H1 (cell line): Measurements from ENCODE around the gene ARHGEF16. TPM values are rescaled to one million over a fixed set of nuclear protein-coding genes. Genes with fewer than 3 reads are reported as not detected.
A peak's percentile ranks its signal among the peaks of the same experiment; 100 is the strongest.

Experiments used
- CTCF ChIA-PET: fragments of 300-600 bp; sonication (Branson Sonifier 250); formaldehyde crosslinking; loops from one replicate; lab custom pipeline; 2021; ENCODE audit not compliant: partially characterized antibody; lab: Charles Lee
- POLR2A ChIA-PET: fragments of 300-600 bp; sonication (Branson Sonifier 250); formaldehyde crosslinking; loops from one replicate; lab custom pipeline; 2021; ENCODE audit warnings: inconsistent platforms; ENCODE audit not compliant: partially characterized antibody; lab: Charles Lee
- DNase-seq, 2 experiments: peaks; one replicate each; pipeline versions ENCODE4 v3.0.0 to v3.0.0-alpha.2; 2010 to 2022; ENCODE audit warnings: low spot score in 2 of 2, low read depth in 1 of 2, mixed read lengths in 1 of 2
- FAIRE-seq: peaks from 2 replicates; lab custom pipeline; 2011; peaks lifted over from hg19 to GRCh38; lab: Jason Lieb, UNC
- H2AFZ ChIP-seq: 2 replicates; pipeline ENCODE4 v1.8.1; 2012; ENCODE audit warnings: low read length, inconsistent platforms
- H2AK5ac ChIP-seq: 2 replicates; pipeline ENCODE4 v1.6.1; 2013; ENCODE audit warnings: low read depth, low read length
- H2BK120ac ChIP-seq: replicated peaks from 2 replicates; pipeline ENCODE3; 2013; ENCODE audit warnings: low read depth, low read length, inconsistent platforms
- H2BK12ac ChIP-seq: 2 replicates; pipeline ENCODE4 v1.6.1; 2013; ENCODE audit warnings: low read depth, low read length
- H2BK15ac ChIP-seq: 2 replicates; pipeline ENCODE4 v1.6.1; 2013; ENCODE audit warnings: low read length
- H2BK20ac ChIP-seq: 2 replicates; pipeline ENCODE4 v1.6.1; 2013; ENCODE audit warnings: low read length
- H2BK5ac ChIP-seq: 2 replicates; pipeline ENCODE4 v1.6.1; 2013; ENCODE audit warnings: low read depth, low read length
- H3K14ac ChIP-seq: 2 replicates; pipeline ENCODE4 v1.6.1; 2013; ENCODE audit warnings: inconsistent platforms; ENCODE audit not compliant: insufficient read length
- H3K18ac ChIP-seq: 2 replicates; pipeline ENCODE4 v1.6.1; 2013; ENCODE audit warnings: low read length; ENCODE audit errors: extremely low read depth
- H3K23ac ChIP-seq: 2 replicates; pipeline ENCODE4 v1.6.1; 2013; ENCODE audit warnings: inconsistent platforms; ENCODE audit not compliant: insufficient read length
- H3K23me2 ChIP-seq: 2 replicates; pipeline ENCODE4 v1.6.1; 2013; ENCODE audit warnings: low read depth, low read length
- H3K27ac ChIP-seq: 2 replicates; pipeline ENCODE4 v1.6.1; 2011; ENCODE audit warnings: low read depth, low read length, inconsistent platforms
- H3K27me3 ChIP-seq, 4 experiments: replicated peaks in 1 of 4; 1 replicate in 1 of 4; 2 replicates in 3 of 4; pipeline versions ENCODE4 v1.6.1 to v1.8.1; 2011 to 2013; ENCODE audit warnings: low read length in 3 of 4, mild to moderate bottlenecking in 3 of 4, inconsistent platforms in 2 of 4, mixed read lengths in 2 of 4, moderate library complexity in 1 of 4; ENCODE audit not compliant: control insufficient read depth in 3 of 4, insufficient read depth in 3 of 4; ENCODE audit errors: extremely low read depth in 1 of 4
- H3K36me3 ChIP-seq, 4 experiments: 2 replicates each; pipeline versions ENCODE4 v1.6.1 to v1.8.1; 2011 to 2013; ENCODE audit warnings: mild to moderate bottlenecking in 4 of 4, low read length in 3 of 4, moderate library complexity in 2 of 4, control low read depth in 1 of 4, inconsistent platforms in 1 of 4; ENCODE audit not compliant: insufficient read depth in 4 of 4, control insufficient read depth in 2 of 4
- H3K4ac ChIP-seq: replicated peaks from 2 replicates; pipeline ENCODE3; 2013; ENCODE audit warnings: low read length, low read depth, mixed read lengths, inconsistent platforms; ENCODE audit not compliant: insufficient read length
- H3K4me1 ChIP-seq, 4 experiments: replicated peaks in 1 of 4; 1 replicate in 1 of 4; 2 replicates in 3 of 4; pipeline versions ENCODE4 v1.6.1 to v1.8.1; 2011 to 2013; ENCODE audit warnings: low read length in 3 of 4, inconsistent platforms in 2 of 4, mixed read lengths in 1 of 4; ENCODE audit not compliant: insufficient read depth in 4 of 4, control insufficient read depth in 3 of 4
- H3K4me2 ChIP-seq, 2 experiments: 2 replicates each; pipeline versions ENCODE4 v1.6.1 to v1.8.1; 2011 to 2013; ENCODE audit warnings: low read depth in 2 of 2, low read length in 2 of 2, control low read depth in 1 of 2, inconsistent platforms in 1 of 2, mild to moderate bottlenecking in 1 of 2; ENCODE audit not compliant: insufficient read depth in 1 of 2
- H3K4me3 ChIP-seq, 4 experiments: fragments of 200-600, 300-600 bp in 1 of 4; sonication (generic), shearing (Covaris generic), sonication (Bioruptor Twin) in 1 of 4; 2 replicates each; pipeline versions ENCODE4 v1.5.1 to v1.8.1; 2011 to 2016; ENCODE audit warnings: low read length in 4 of 4, low read depth in 3 of 4, control low read depth in 2 of 4, inconsistent platforms in 2 of 4, mild to moderate bottlenecking in 2 of 4, mixed read lengths in 1 of 4, moderate library complexity in 1 of 4; ENCODE audit not compliant: insufficient read depth in 2 of 4; ENCODE audit errors: extremely low read depth in 1 of 4
- H3K56ac ChIP-seq: replicated peaks from 2 replicates; pipeline ENCODE3; 2013; ENCODE audit warnings: low read depth, mild to moderate bottlenecking, mixed read lengths, low read length, inconsistent platforms; ENCODE audit not compliant: insufficient read length
- H3K79me1 ChIP-seq: 2 replicates; pipeline ENCODE4 v1.6.1; 2013; ENCODE audit warnings: low read depth, low read length, control low read depth
- H3K79me2 ChIP-seq, 2 experiments: 2 replicates each; pipeline versions ENCODE4 v1.6.1 to v1.8.1; 2012 to 2013; ENCODE audit warnings: low read length in 2 of 2, mild to moderate bottlenecking in 2 of 2, inconsistent platforms in 1 of 2; ENCODE audit not compliant: insufficient read depth in 2 of 2, control insufficient read depth in 1 of 2
- H3K9ac ChIP-seq, 4 experiments: replicated peaks in 1 of 4; 1 replicate in 1 of 4; 2 replicates in 3 of 4; pipeline versions ENCODE4 v1.6.1 to v1.8.1; 2011 to 2013; ENCODE audit warnings: low read depth in 3 of 4, low read length in 3 of 4, control low read depth in 2 of 4, mild to moderate bottlenecking in 2 of 4, moderate library complexity in 2 of 4, inconsistent platforms in 1 of 4; ENCODE audit errors: extremely low read depth in 1 of 4
- H3K9me3 ChIP-seq, 2 experiments: 2 replicates each; pipeline versions ENCODE4 v1.6.1 to v1.8.1; 2012 to 2013; ENCODE audit warnings: mild to moderate bottlenecking in 2 of 2, moderate library complexity in 2 of 2, control low read depth in 1 of 2, inconsistent platforms in 1 of 2, low read depth in 1 of 2, low read length in 1 of 2, mixed read lengths in 1 of 2; ENCODE audit not compliant: insufficient read depth in 2 of 2
- H4K20me1 ChIP-seq, 2 experiments: replicated peaks in 1 of 2; 2 replicates each; pipeline versions ENCODE3 to v1.8.1; 2011 to 2013; ENCODE audit warnings: inconsistent platforms in 2 of 2, low read length in 2 of 2, mild to moderate bottlenecking in 1 of 2; ENCODE audit not compliant: insufficient read depth in 2 of 2, control insufficient read depth in 1 of 2
- H4K5ac ChIP-seq: 2 replicates; pipeline ENCODE4 v1.6.1; 2013; ENCODE audit warnings: low read length, low read depth, mixed read lengths, inconsistent platforms; ENCODE audit not compliant: insufficient read length
- H4K8ac ChIP-seq: 2 replicates; pipeline ENCODE4 v1.8.0; 2013; ENCODE audit warnings: mild to moderate bottlenecking, moderate library complexity, low read length, inconsistent platforms; ENCODE audit not compliant: insufficient read depth; ENCODE audit errors: extremely low read depth
- H4K91ac ChIP-seq: replicated peaks from 2 replicates; pipeline ENCODE3; 2013; ENCODE audit warnings: low read length, mixed read lengths, inconsistent platforms; ENCODE audit not compliant: insufficient read length
- BCL11A ChIP-seq, 2 experiments: IDR thresholded peaks; one replicate each; pipeline ENCODE4 v1.6.1; 2011; ENCODE audit warnings: low read depth in 2 of 2, low read length in 2 of 2, mild to moderate bottlenecking in 2 of 2
- CBX8 ChIP-seq: fragments of 300-800, 300-1000 bp; sonication (generic); IDR thresholded peaks from 2 replicates; pipeline ENCODE4 v1.7.1; 2016; ENCODE audit warnings: low read depth, low read length, borderline replicate concordance
- CHD1 ChIP-seq: IDR thresholded peaks from 2 replicates; pipeline ENCODE4 v1.6.1; 2012; ENCODE audit warnings: low read depth, low read length, improper control_type of control experiment
- CTBP2 ChIP-seq: IDR thresholded peaks from 2 replicates; pipeline ENCODE4 v1.7.0; 2011; ENCODE audit warnings: borderline replicate concordance, mild to moderate bottlenecking, moderate library complexity, mixed read lengths, low read length; ENCODE audit not compliant: insufficient read depth, insufficient read length
- HDAC6 ChIP-seq: IDR thresholded peaks from one replicate; pipeline ENCODE4 v1.7.1; 2012; ENCODE audit warnings: low read depth, mild to moderate bottlenecking, inconsistent platforms, low read length, moderate library complexity
- NANOG ChIP-seq: IDR thresholded peaks from 2 replicates; pipeline ENCODE4 v1.6.1; 2011; ENCODE audit warnings: low read length, low read depth, mild to moderate bottlenecking, inconsistent platforms; ENCODE audit not compliant: insufficient read depth, poor library complexity, severe bottlenecking
- NRF1 ChIP-seq: IDR thresholded peaks from 2 replicates; pipeline ENCODE4 v1.6.1; 2011; ENCODE audit warnings: mild to moderate bottlenecking, low read depth, low read length, improper control_type of control experiment
- POLR2A ChIP-seq, 2 experiments: IDR thresholded peaks; 1 replicate in 1 of 2; 2 replicates in 1 of 2; pipeline ENCODE4 v1.6.1; 2011; ENCODE audit warnings: low read depth in 2 of 2, low read length in 2 of 2, mild to moderate bottlenecking in 2 of 2; ENCODE audit errors: control extremely low read depth in 1 of 2
- POU5F1 ChIP-seq: IDR thresholded peaks from 2 replicates; pipeline ENCODE4 v1.6.1; 2011; ENCODE audit warnings: low read depth, mild to moderate bottlenecking, low read length, moderate library complexity
- RAD21 ChIP-seq, 2 experiments: IDR thresholded peaks in 1 of 2; conservative IDR thresholded peaks in 1 of 2; 2 replicates each; pipeline ENCODE4 v1.6.1; 2011; ENCODE audit warnings: low read depth in 2 of 2, low read length in 2 of 2, improper control_type of control experiment in 1 of 2, inconsistent platforms in 1 of 2, mild to moderate bottlenecking in 1 of 2, moderate library complexity in 1 of 2
- RBBP5 ChIP-seq: IDR thresholded peaks from 2 replicates; pipeline ENCODE4 v1.7.1; 2012; ENCODE audit warnings: low read depth, mild to moderate bottlenecking, inconsistent platforms, low read length, moderate library complexity, borderline replicate concordance
- SIN3A ChIP-seq, 2 experiments: IDR thresholded peaks in 1 of 2; conservative IDR thresholded peaks in 1 of 2; 2 replicates each; pipeline ENCODE4 v1.6.1; 2011 to 2012; ENCODE audit warnings: low read length in 2 of 2, improper control_type of control experiment in 1 of 2, low read depth in 1 of 2, mild to moderate bottlenecking in 1 of 2
- SP4 ChIP-seq: IDR thresholded peaks from 2 replicates; pipeline ENCODE4 v1.6.1; 2012; ENCODE audit warnings: low read length, inconsistent platforms
- TAF7 ChIP-seq: optimal IDR thresholded peaks from 2 replicates; pipeline ENCODE3; 2011; ENCODE audit warnings: low read depth, mild to moderate bottlenecking, inconsistent platforms, low read length, moderate library complexity, borderline replicate concordance
- TBP ChIP-seq: IDR thresholded peaks from 2 replicates; pipeline ENCODE4 v1.6.1; 2011; ENCODE audit warnings: low read depth, low read length, improper control_type of control experiment
- WGBS, 2 experiments: shearing (Covaris generic) in 1 of 2; methylation state at CpG; one replicate each; pipeline versions ENCODE4 v1.1.6 to v1.1.7; 2013 to 2015; ENCODE audit warnings: low lambda C conversion rate in 2 of 2, mixed read lengths in 2 of 2, inconsistent platforms in 1 of 2, low coverage in 1 of 2, missing lambda C conversion rate in 1 of 2; ENCODE audit not compliant: insufficient replicate concordance in 2 of 2, insufficient coverage in 1 of 2, insufficient read length in 1 of 2; ENCODE audit errors: extremely low coverage in 1 of 2, missing lambda C conversion rate in 1 of 2; 5-methylcytosine and 5-hydroxymethylcytosine counted together
- polyA plus RNA-seq, 7 experiments: library from polyadenylated mRNA; depleted of rRNA in 3 of 7; stranded (reverse) in 5 of 7; unstranded in 2 of 7; fragments of >200 nt in 5 of 7; fragments of 200-250 nt in 2 of 7; gene quantifications; 1 replicate in 5 of 7; 2 replicates in 1 of 7; 4 replicates in 1 of 7; pipeline versions ENCODE4 v1.2.1 to v1.2.3, GENCODE V29; 2011 to 2013; ENCODE audit warnings: missing spikeins in 2 of 7, mixed read lengths in 2 of 7
- total RNA-seq: library from RNA; stranded (reverse); fragmentation: NEBNext Ultra II Directional; extraction: Animal tissue kit (Norgen Biotek cat#: 25700); gene quantifications from 2 replicates; pipeline ENCODE4 v1.2.1, GENCODE V29; 2021

The ARHGEF16 gene
- total and polyA plus RNA-seq, 2 of the 8 experiments (the other 6 are each of a cell fraction or from before 2014, with no cell fraction given), result 18.3 to 20.7 TPM

- no peak overlapping the region for H2BK20ac ChIP-seq
- H3K27ac ChIP-seq, result no peak overlapping the region
- H3K56ac ChIP-seq, result no peak overlapping the region
- H3K23ac ChIP-seq, result no peak overlapping the region
- no peak overlapping the region for H3K4me2 ChIP-seq
- CTCF ChIA-PET, result interaction anchor here (0.9 kb wide), 1 partner anchor 58 kb away, joined by 4 read pairs; no protein-coding TSS in a partner anchor
- H3K4me3 ChIP-seq, result no peak overlapping the region
- no peak overlapping the region for H2AFZ ChIP-seq
- no peak overlapping the region for H3K14ac ChIP-seq
- no peak for DNase-seq
- POLR2A ChIA-PET, result no interaction called here
- H3K79me2 ChIP-seq, result no peaks in the 10 kb centered on the region
- no peaks in the 10 kb centered on the region for H3K23me2 ChIP-seq
- no peaks in the 10 kb centered on the region for H3K36me3 ChIP-seq
- FAIRE-seq, result no peak
- no peak overlapping the region for H4K91ac ChIP-seq
- no peak overlapping the region for H2BK120ac ChIP-seq
- no peak overlapping the region for H3K4ac ChIP-seq
- H4K8ac ChIP-seq, result no peak overlapping the region
- H3K4me1 ChIP-seq, result no peaks in the 10 kb centered on the region
- no peak overlapping the region for H2AK5ac ChIP-seq
- H4K20me1 ChIP-seq, result peaks cover 0 to 8% of the 10 kb centered on the region in 2 experiments
- no peak overlapping the region for H2BK15ac ChIP-seq
- H3K18ac ChIP-seq, result no peak overlapping the region
- WGBS, 2 experiments, result 92% methylated on average over 12 of the region's 12 CpGs; no CpG with 5 or more reads in 1 of the 2 experiments
- no peak overlapping the region for H2BK5ac ChIP-seq
- no peak overlapping the region for H4K5ac ChIP-seq
- H3K27me3 ChIP-seq, result no peaks in the 10 kb centered on the region
- H3K79me1 ChIP-seq, result no peaks in the 10 kb centered on the region
- H2BK12ac ChIP-seq, result 0 out of 2 replicates have a peak overlapping the region, but pooled peaks have one; percentile 17
- no peaks in the 10 kb centered on the region for H3K9me3 ChIP-seq
- no peak overlapping the region for H3K9ac ChIP-seq
- TF ChIP-seq CBX8 (no peak), NRF1 (no peak), POU5F1 (no peak), POLR2A (IDR thresholded peaks at IDR 0.05; ENCODE audit: control extremely low read depth in 1 of 2, low read depth in 2 of 2, low read length in 2 of 2) (no peak), RAD21 (IDR thresholded peaks at IDR 0.05 in 1 of 2, conservative IDR thresholded peaks at IDR 0.05 in 1 of 2; ENCODE audit: low read depth in 2 of 2, low read length in 2 of 2) (no peak), HDAC6 (no peak), BCL11A (IDR thresholded peaks at IDR 0.05; ENCODE audit: low read depth in 2 of 2, low read length in 2 of 2) (no peak), SIN3A (conservative IDR thresholded peaks at IDR 0.05 in 1 of 2, IDR thresholded peaks at IDR 0.05 in 1 of 2; ENCODE audit: low read depth in 1 of 2, low read length in 2 of 2) (no peak), CTBP2 (no peak), RBBP5 (no peak), NANOG (no peak), SP4 (no peak), CHD1 (no peak), TAF7 (no peak), TBP (no peak)
These were observed 56.4 kb downstream of the ARHGEF16 start for GRCh38 chr1:3510956-3511250.
